H1 (cell line): ENCODE results near the gene GFRA3. TPM values are rescaled to one million over a fixed set of nuclear protein-coding genes. Genes with fewer than 3 reads are reported as not detected.

Experiments
- CTCF ChIA-PET: fragments of 300-600 bp; sonication (Branson Sonifier 250); formaldehyde crosslinking; loops from one replicate; lab custom pipeline; 2021; ENCODE audit not compliant: partially characterized antibody; lab: Charles Lee
- POLR2A ChIA-PET: fragments of 300-600 bp; sonication (Branson Sonifier 250); formaldehyde crosslinking; loops from one replicate; lab custom pipeline; 2021; ENCODE audit warnings: inconsistent platforms; ENCODE audit not compliant: partially characterized antibody; lab: Charles Lee
- DNase-seq, 2 experiments: peaks; one replicate each; pipeline versions ENCODE4 v3.0.0 to v3.0.0-alpha.2; 2010 to 2022; ENCODE audit warnings: low spot score in 2 of 2, low read depth in 1 of 2, mixed read lengths in 1 of 2
- FAIRE-seq: peaks from 2 replicates; lab custom pipeline; 2011; peaks lifted over from hg19 to GRCh38; lab: Jason Lieb, UNC
- H2AFZ ChIP-seq: 2 replicates; pipeline ENCODE4 v1.8.1; 2012; ENCODE audit warnings: low read length, inconsistent platforms
- H2AK5ac ChIP-seq: 2 replicates; pipeline ENCODE4 v1.6.1; 2013; ENCODE audit warnings: low read depth, low read length
- H2BK120ac ChIP-seq: replicated peaks from 2 replicates; pipeline ENCODE3; 2013; ENCODE audit warnings: low read depth, low read length, inconsistent platforms
- H2BK12ac ChIP-seq: 2 replicates; pipeline ENCODE4 v1.6.1; 2013; ENCODE audit warnings: low read depth, low read length
- H2BK15ac ChIP-seq: 2 replicates; pipeline ENCODE4 v1.6.1; 2013; ENCODE audit warnings: low read length
- H2BK20ac ChIP-seq: 2 replicates; pipeline ENCODE4 v1.6.1; 2013; ENCODE audit warnings: low read length
- H2BK5ac ChIP-seq: 2 replicates; pipeline ENCODE4 v1.6.1; 2013; ENCODE audit warnings: low read depth, low read length
- H3K14ac ChIP-seq: 2 replicates; pipeline ENCODE4 v1.6.1; 2013; ENCODE audit warnings: inconsistent platforms; ENCODE audit not compliant: insufficient read length
- H3K18ac ChIP-seq: 2 replicates; pipeline ENCODE4 v1.6.1; 2013; ENCODE audit warnings: low read length; ENCODE audit errors: extremely low read depth
- H3K23ac ChIP-seq: 2 replicates; pipeline ENCODE4 v1.6.1; 2013; ENCODE audit warnings: inconsistent platforms; ENCODE audit not compliant: insufficient read length
- H3K23me2 ChIP-seq: 2 replicates; pipeline ENCODE4 v1.6.1; 2013; ENCODE audit warnings: low read depth, low read length
- H3K27ac ChIP-seq: 2 replicates; pipeline ENCODE4 v1.6.1; 2011; ENCODE audit warnings: low read depth, low read length, inconsistent platforms
- H3K27me3 ChIP-seq, 4 experiments: replicated peaks in 1 of 4; 1 replicate in 1 of 4; 2 replicates in 3 of 4; pipeline versions ENCODE4 v1.6.1 to v1.8.1; 2011 to 2013; ENCODE audit warnings: low read length in 3 of 4, mild to moderate bottlenecking in 3 of 4, inconsistent platforms in 2 of 4, mixed read lengths in 2 of 4, moderate library complexity in 1 of 4; ENCODE audit not compliant: control insufficient read depth in 3 of 4, insufficient read depth in 3 of 4; ENCODE audit errors: extremely low read depth in 1 of 4
- H3K36me3 ChIP-seq, 4 experiments: 2 replicates each; pipeline versions ENCODE4 v1.6.1 to v1.8.1; 2011 to 2013; ENCODE audit warnings: mild to moderate bottlenecking in 4 of 4, low read length in 3 of 4, moderate library complexity in 2 of 4, control low read depth in 1 of 4, inconsistent platforms in 1 of 4; ENCODE audit not compliant: insufficient read depth in 4 of 4, control insufficient read depth in 2 of 4
- H3K4ac ChIP-seq: replicated peaks from 2 replicates; pipeline ENCODE3; 2013; ENCODE audit warnings: low read length, low read depth, mixed read lengths, inconsistent platforms; ENCODE audit not compliant: insufficient read length
- H3K4me1 ChIP-seq, 4 experiments: replicated peaks in 1 of 4; 1 replicate in 1 of 4; 2 replicates in 3 of 4; pipeline versions ENCODE4 v1.6.1 to v1.8.1; 2011 to 2013; ENCODE audit warnings: low read length in 3 of 4, inconsistent platforms in 2 of 4, mixed read lengths in 1 of 4; ENCODE audit not compliant: insufficient read depth in 4 of 4, control insufficient read depth in 3 of 4
- H3K4me2 ChIP-seq, 2 experiments: 2 replicates each; pipeline versions ENCODE4 v1.6.1 to v1.8.1; 2011 to 2013; ENCODE audit warnings: low read depth in 2 of 2, low read length in 2 of 2, control low read depth in 1 of 2, inconsistent platforms in 1 of 2, mild to moderate bottlenecking in 1 of 2; ENCODE audit not compliant: insufficient read depth in 1 of 2
- H3K4me3 ChIP-seq, 4 experiments: fragments of 200-600, 300-600 bp in 1 of 4; sonication (generic), shearing (Covaris generic), sonication (Bioruptor Twin) in 1 of 4; 2 replicates each; pipeline versions ENCODE4 v1.5.1 to v1.8.1; 2011 to 2016; ENCODE audit warnings: low read length in 4 of 4, low read depth in 3 of 4, control low read depth in 2 of 4, inconsistent platforms in 2 of 4, mild to moderate bottlenecking in 2 of 4, mixed read lengths in 1 of 4, moderate library complexity in 1 of 4; ENCODE audit not compliant: insufficient read depth in 2 of 4; ENCODE audit errors: extremely low read depth in 1 of 4
- H3K56ac ChIP-seq: replicated peaks from 2 replicates; pipeline ENCODE3; 2013; ENCODE audit warnings: low read depth, mild to moderate bottlenecking, mixed read lengths, low read length, inconsistent platforms; ENCODE audit not compliant: insufficient read length
- H3K79me1 ChIP-seq: 2 replicates; pipeline ENCODE4 v1.6.1; 2013; ENCODE audit warnings: low read depth, low read length, control low read depth
- H3K79me2 ChIP-seq, 2 experiments: 2 replicates each; pipeline versions ENCODE4 v1.6.1 to v1.8.1; 2012 to 2013; ENCODE audit warnings: low read length in 2 of 2, mild to moderate bottlenecking in 2 of 2, inconsistent platforms in 1 of 2; ENCODE audit not compliant: insufficient read depth in 2 of 2, control insufficient read depth in 1 of 2
- H3K9ac ChIP-seq, 4 experiments: replicated peaks in 1 of 4; 1 replicate in 1 of 4; 2 replicates in 3 of 4; pipeline versions ENCODE4 v1.6.1 to v1.8.1; 2011 to 2013; ENCODE audit warnings: low read depth in 3 of 4, low read length in 3 of 4, control low read depth in 2 of 4, mild to moderate bottlenecking in 2 of 4, moderate library complexity in 2 of 4, inconsistent platforms in 1 of 4; ENCODE audit errors: extremely low read depth in 1 of 4
- H3K9me3 ChIP-seq, 2 experiments: 2 replicates each; pipeline versions ENCODE4 v1.6.1 to v1.8.1; 2012 to 2013; ENCODE audit warnings: mild to moderate bottlenecking in 2 of 2, moderate library complexity in 2 of 2, control low read depth in 1 of 2, inconsistent platforms in 1 of 2, low read depth in 1 of 2, low read length in 1 of 2, mixed read lengths in 1 of 2; ENCODE audit not compliant: insufficient read depth in 2 of 2
- H4K20me1 ChIP-seq, 2 experiments: replicated peaks in 1 of 2; 2 replicates each; pipeline versions ENCODE3 to v1.8.1; 2011 to 2013; ENCODE audit warnings: inconsistent platforms in 2 of 2, low read length in 2 of 2, mild to moderate bottlenecking in 1 of 2; ENCODE audit not compliant: insufficient read depth in 2 of 2, control insufficient read depth in 1 of 2
- H4K5ac ChIP-seq: 2 replicates; pipeline ENCODE4 v1.6.1; 2013; ENCODE audit warnings: low read length, low read depth, mixed read lengths, inconsistent platforms; ENCODE audit not compliant: insufficient read length
- H4K8ac ChIP-seq: 2 replicates; pipeline ENCODE4 v1.8.0; 2013; ENCODE audit warnings: mild to moderate bottlenecking, moderate library complexity, low read length, inconsistent platforms; ENCODE audit not compliant: insufficient read depth; ENCODE audit errors: extremely low read depth
- H4K91ac ChIP-seq: replicated peaks from 2 replicates; pipeline ENCODE3; 2013; ENCODE audit warnings: low read length, mixed read lengths, inconsistent platforms; ENCODE audit not compliant: insufficient read length
- JUN ChIP-seq: IDR thresholded peaks from 2 replicates; pipeline ENCODE4 v1.6.1; 2011; ENCODE audit warnings: low read depth, mild to moderate bottlenecking, improper control_type of control experiment, low read length
- RAD21 ChIP-seq, 2 experiments: IDR thresholded peaks in 1 of 2; conservative IDR thresholded peaks in 1 of 2; 2 replicates each; pipeline ENCODE4 v1.6.1; 2011; ENCODE audit warnings: low read depth in 2 of 2, low read length in 2 of 2, improper control_type of control experiment in 1 of 2, inconsistent platforms in 1 of 2, mild to moderate bottlenecking in 1 of 2, moderate library complexity in 1 of 2
- WGBS, 2 experiments: shearing (Covaris generic) in 1 of 2; methylation state at CpG; one replicate each; pipeline versions ENCODE4 v1.1.6 to v1.1.7; 2013 to 2015; ENCODE audit warnings: low lambda C conversion rate in 2 of 2, mixed read lengths in 2 of 2, inconsistent platforms in 1 of 2, low coverage in 1 of 2, missing lambda C conversion rate in 1 of 2; ENCODE audit not compliant: insufficient replicate concordance in 2 of 2, insufficient coverage in 1 of 2, insufficient read length in 1 of 2; ENCODE audit errors: extremely low coverage in 1 of 2, missing lambda C conversion rate in 1 of 2; 5-methylcytosine and 5-hydroxymethylcytosine counted together
- polyA plus RNA-seq, 7 experiments: library from polyadenylated mRNA; depleted of rRNA in 3 of 7; stranded (reverse) in 5 of 7; unstranded in 2 of 7; fragments of >200 nt in 5 of 7; fragments of 200-250 nt in 2 of 7; gene quantifications; 1 replicate in 5 of 7; 2 replicates in 1 of 7; 4 replicates in 1 of 7; pipeline versions ENCODE4 v1.2.1 to v1.2.3, GENCODE V29; 2011 to 2013; ENCODE audit warnings: missing spikeins in 2 of 7, mixed read lengths in 2 of 7
- total RNA-seq: library from RNA; stranded (reverse); fragmentation: NEBNext Ultra II Directional; extraction: Animal tissue kit (Norgen Biotek cat#: 25700); gene quantifications from 2 replicates; pipeline ENCODE4 v1.2.1, GENCODE V29; 2021

Gene GFRA3
- total and polyA plus RNA-seq, 2 of the 8 experiments (the other 6 are each of a cell fraction or from before 2014, with no cell fraction given): 0.88 to 3.4 TPM

GRCh38 chr5:138241688-138242571 lies 32.5 kb downstream of the GFRA3 start:
- Histone ChIP-seq H3K79me2 (no peaks in the 10 kb centered on the region), H4K91ac (no peak overlapping the region), H2BK120ac (no peak overlapping the region), H3K4ac (no peak overlapping the region), H3K36me3 (no peaks in the 10 kb centered on the region), H3K27me3 (peaks cover 9 to 26% (median 23%) of the 10 kb centered on the region in 4 experiments), H3K9ac (peak overlapping the region in 1 of 4 experiments; percentile 63; a peak in 2 of 7 replicates), H3K4me2 (peak overlapping the region; percentile 64 to 92), H2BK20ac (no peak overlapping the region), H2AK5ac (no peak overlapping the region), H4K20me1 (no peaks in the 10 kb centered on the region), H3K9me3 (no peaks in the 10 kb centered on the region), H2AFZ (peak overlapping the region; percentile 26; the same call in 1 of the 2 replicates), H3K4me3 (peak overlapping the region; percentile 29 to 61 (median 45)), H3K56ac (no peak overlapping the region), H2BK15ac (no peak overlapping the region), H3K4me1 (peaks cover 0 to 6% (median 4%) of the 10 kb centered on the region in 4 experiments; a peak in 5 of 7 replicates), H2BK12ac (no peak overlapping the region), H3K23me2 (peaks cover 5% of the 10 kb centered on the region), H3K14ac (no peak overlapping the region), H3K23ac (no peak overlapping the region), H4K8ac (0 out of 2 replicates have a peak overlapping the region, but pooled peaks have one; percentile 28), H3K27ac (no peak overlapping the region), H3K18ac (no peak overlapping the region; the same call in 1 of the 2 replicates), H3K79me1 (no peaks in the 10 kb centered on the region), H4K5ac (no peak overlapping the region), H2BK5ac (no peak overlapping the region)
- FAIRE-seq: no peak
- ChIA-PET CTCF (interaction anchor here (0.7 to 11.8 kb wide), 6 partner anchors 10 to 33 kb away, joined by 3 to 112 read pairs (median 5); partner anchors contain the start of gene GFRA3), POLR2A (interaction anchor here (0.8 to 2.2 kb wide), 6 partner anchors 10 to 111 kb away, joined by 3 to 9 read pairs (median 4); partner anchors contain the start of genes CDC23 and FAM53C)
- DNase-seq: peak in 1 of 2 experiments; percentile 70
- whole genome bisulfite sequencing, 2 experiments: 37% methylated on average over 60 of the region's 67 CpGs; no CpG with 5 or more reads in 1 of the 2 experiments
- TF ChIP-seq JUN (no peak), RAD21 (IDR thresholded peaks at IDR 0.05 in 1 of 2, conservative IDR thresholded peaks at IDR 0.05 in 1 of 2; ENCODE audit: low read depth in 2 of 2, low read length in 2 of 2) (no peak)
